NCI-H510A (cell line): ENCODE results near the gene YBX3.

Experiments used
- DNase-seq: peaks from one replicate; lab custom pipeline; 2025; lab: John Stamatoyannopoulos, UW

YBX3 gene

GRCh38 chr12:10669533-10669932, 53.6 kb downstream of the YBX3 start:
- no peak for DNase-seq

- DNase-seq = no peak
Observed at GRCh38 chr12:10668526-10668925, 54.6 kb downstream of the YBX3 start.

GRCh38 chr12:10667581-10667980, 55.5 kb downstream of the YBX3 start:
- no peak for DNase-seq

GRCh38 chr12:10664499-10664898, 58.6 kb downstream of the YBX3 start:
- DNase-seq = no peak

GRCh38 chr12:10663869-10664268, 59.3 kb downstream of the YBX3 start:
- no peak for DNase-seq

GRCh38 chr12:10661338-10661737, 61.8 kb downstream of the YBX3 start:
- no peak for DNase-seq

GRCh38 chr12:10654003-10654402, 69.1 kb downstream of the YBX3 start:
- DNase-seq = no peak

- no peak for DNase-seq
Observed at GRCh38 chr12:10652192-10652591, 70.9 kb downstream of the YBX3 start.
